HG02610 (cell line): ENCODE results near the gene ATP7A.
"Not testable (repeated sequence)": the region's sequence is repeated elsewhere in the genome, so short reads cannot be mapped to it uniquely, and the experiment has no call there.

Source experiments
- ATAC-seq: cut with Tn5 transposase; IDR thresholded peaks from one replicate; pipeline ENCODE4 v1.9.1; 2021; ENCODE audit warnings: mild to moderate bottlenecking, moderate library complexity; ENCODE audit not compliant: unreplicated experiment

Gene ATP7A

GRCh38 chrX:77910108-77910840, at the start of gene ATP7A:
Gene ATP7A, plus strand, starts transcription at chrX:77910693. Its CDS starts 60,949 bp downstream, at chrX:77971642.
- ATAC-seq: peak; percentile 98

GRCh38 chrX:77875372-77875771, 35.1 kb upstream of the ATP7A start:
- ATAC-seq: no peak

- ATAC-seq: not testable (repeated sequence)
Observed at GRCh38 chrX:77881418-77881817, 29.1 kb upstream of the ATP7A start.

GRCh38 chrX:77892887-77893286, 17.6 kb upstream of the ATP7A start:
- ATAC-seq: no peak

GRCh38 chrX:77893713-77894112, 16.8 kb upstream of the ATP7A start:
- ATAC-seq: no peak

- ATAC-seq: peak; percentile 94
Observed at GRCh38 chrX:77894921-77895886, 15.3 kb upstream of the ATP7A start, which contains the start of gene MAGT1. Gene MAGT1, minus strand, starts transcription at chrX:77895435. Its CDS starts 25 bp downstream, at chrX:77895410.

GRCh38 chrX:77899081-77899828, 11.2 kb upstream of the ATP7A start, which contains the start of gene COX7B:
Gene COX7B, plus strand, starts transcription at chrX:77899468. Its CDS starts 86 bp downstream, at chrX:77899554.
- ATAC-seq: peak; percentile 62

GRCh38 chrX:77900688-77901087, 9.8 kb upstream of the ATP7A start:
- ATAC-seq: no peak

- no peak for ATAC-seq
Observed at GRCh38 chrX:77901506-77901905, 9.0 kb upstream of the ATP7A start.

- ATAC-seq: peak; percentile 57
Observed at GRCh38 chrX:77917294-77917933, 6.9 kb downstream of the ATP7A start.

- ATAC-seq: no peak
Observed at GRCh38 chrX:77918568-77918967, 8.1 kb downstream of the ATP7A start.

- ATAC-seq: not testable (repeated sequence)
Observed at GRCh38 chrX:77919370-77919769, 8.9 kb downstream of the ATP7A start.

- no peak for ATAC-seq
Observed at GRCh38 chrX:77922787-77923186, 12.3 kb downstream of the ATP7A start.

GRCh38 chrX:77924320-77924859, 13.9 kb downstream of the ATP7A start:
- ATAC-seq: no peak

- no peak for ATAC-seq
Observed at GRCh38 chrX:77925764-77926163, 15.3 kb downstream of the ATP7A start.

- ATAC-seq: no peak
Observed at GRCh38 chrX:77930581-77930980, 20.1 kb downstream of the ATP7A start.

- ATAC-seq: no peak
Observed at GRCh38 chrX:77935886-77936285, 25.4 kb downstream of the ATP7A start.

- no peak for ATAC-seq
Observed at GRCh38 chrX:77936299-77936698, 25.8 kb downstream of the ATP7A start.

- ATAC-seq: no peak
Observed at GRCh38 chrX:77937291-77937690, 26.8 kb downstream of the ATP7A start.

GRCh38 chrX:77938083-77938680, 27.7 kb downstream of the ATP7A start:
- ATAC-seq: no peak
